Endothelial cell of umbilical vein (primary cell): ENCODE results near the gene HTT. TPM values are rescaled to one million over a fixed set of nuclear protein-coding genes. Genes with fewer than 3 reads are reported as not detected.

Source experiments
- BruUV-seq: library from RNA; stranded (reverse); fragments of 400-500 nt; replicated peaks from 2 replicates; lab custom pipeline; 2021; lab: Mats Ljungman, UMichigan
- CTCF ChIA-PET: fragments of 300-600, 350-600 bp; sonication (Branson Sonifier 250); formaldehyde crosslinking; loops from one replicate; lab custom pipeline; 2021; ENCODE audit warnings: antibody characterized with exemption, inconsistent platforms; lab: Charles Lee
- POLR2A ChIA-PET: fragments of 300-600, 350-600 bp; sonication (Branson Sonifier 250); formaldehyde crosslinking; loops from one replicate; lab custom pipeline; 2021; ENCODE audit warnings: antibody characterized with exemption, inconsistent platforms; lab: Charles Lee
- DNase-seq: peaks from one replicate; pipeline ENCODE4 v3.0.0-alpha.2; 2011; ENCODE audit warnings: low read depth, low spot score
- FAIRE-seq: peaks from 2 replicates; lab custom pipeline; 2011; peaks lifted over from hg19 to GRCh38; lab: Jason Lieb, UNC
- H2AFZ ChIP-seq: 2 replicates; pipeline ENCODE4 v1.6.0; 2012; ENCODE audit warnings: low read depth, low read length, control low read depth, inconsistent platforms
- H3K27ac ChIP-seq: 2 replicates; pipeline ENCODE4 v1.5.1; 2011; ENCODE audit warnings: low read depth, mild to moderate bottlenecking, control low read depth, low read length, moderate library complexity; ENCODE audit not compliant: insufficient read depth
- H3K27me3 ChIP-seq, 2 experiments: 2 replicates each; pipeline versions ENCODE4 v1.6.0 to v1.6.1; 2011; ENCODE audit warnings: low read length in 2 of 2, mixed read lengths in 1 of 2; ENCODE audit not compliant: control insufficient read depth in 2 of 2, insufficient read depth in 2 of 2
- H3K36me3 ChIP-seq, 2 experiments: 2 replicates in 1 of 2; 3 replicates in 1 of 2; pipeline ENCODE4 v1.5.1; 2011; ENCODE audit warnings: low read length in 2 of 2, mild to moderate bottlenecking in 1 of 2, moderate library complexity in 1 of 2; ENCODE audit not compliant: control insufficient read depth in 2 of 2, insufficient read depth in 2 of 2; ENCODE audit errors: extremely low read depth in 1 of 2
- H3K4me1 ChIP-seq: 3 replicates; pipeline ENCODE4 v1.5.1; 2011; ENCODE audit warnings: mild to moderate bottlenecking, low read length; ENCODE audit not compliant: control insufficient read depth, insufficient read depth; ENCODE audit errors: extremely low read depth
- H3K4me2 ChIP-seq: 2 replicates; pipeline ENCODE4 v1.6.1; 2011; ENCODE audit warnings: low read length, control low read depth, mixed read lengths; ENCODE audit not compliant: insufficient read depth
- H3K4me3 ChIP-seq, 3 experiments: fragments of 200-600 bp in 1 of 3; sonication (generic), shearing (Covaris generic) in 1 of 3; replicated peaks in 1 of 3; 2 replicates each; pipeline ENCODE4 v1.5.1; 2011 to 2016; ENCODE audit warnings: control low read depth in 3 of 3, low read length in 3 of 3, mild to moderate bottlenecking in 2 of 3, inconsistent platforms in 1 of 3, low read depth in 1 of 3, moderate library complexity in 1 of 3; ENCODE audit not compliant: insufficient read depth in 1 of 3
- H3K79me2 ChIP-seq: 2 replicates; pipeline ENCODE4 v1.6.0; 2012; ENCODE audit warnings: low read length, inconsistent platforms; ENCODE audit not compliant: control insufficient read depth, insufficient read depth
- H3K9ac ChIP-seq: replicated peaks from 2 replicates; pipeline ENCODE3; 2011; ENCODE audit warnings: low read length, control low read depth; ENCODE audit not compliant: insufficient read depth; ENCODE audit errors: extremely low read depth
- H3K9me1 ChIP-seq: replicated peaks from 3 replicates; pipeline ENCODE4 v1.6.0; 2011; ENCODE audit warnings: mild to moderate bottlenecking, low read length; ENCODE audit not compliant: control insufficient read depth, insufficient read depth; ENCODE audit errors: extremely low read depth
- H3K9me3 ChIP-seq: replicated peaks from 2 replicates; pipeline ENCODE4 v1.5.1; 2012; ENCODE audit warnings: low read length, inconsistent platforms; ENCODE audit not compliant: control insufficient read depth, insufficient read depth
- H4K20me1 ChIP-seq: replicated peaks from 2 replicates; pipeline ENCODE3; 2011; ENCODE audit warnings: mild to moderate bottlenecking, low read length; ENCODE audit not compliant: control insufficient read depth, insufficient read depth; ENCODE audit errors: extremely low read depth
- CTCF ChIP-seq, 2 donors: IDR thresholded peaks; 1 replicate in 1 of 2; 2 replicates in 1 of 2; pipeline ENCODE4 v1.5.1; 2011; ENCODE audit warnings: low read length in 2 of 2, mild to moderate bottlenecking in 2 of 2, moderate library complexity in 2 of 2, control low read depth in 1 of 2, inconsistent platforms in 1 of 2, low read depth in 1 of 2; ENCODE audit not compliant: insufficient read depth in 1 of 2; ENCODE audit errors: extremely low read depth in 1 of 2
- EZH2 ChIP-seq: IDR thresholded peaks from 2 replicates; pipeline ENCODE4 v1.6.1; 2012; ENCODE audit warnings: borderline replicate concordance, low read depth, mild to moderate bottlenecking, moderate library complexity, low read length, inconsistent platforms; ENCODE audit not compliant: severe bottlenecking
- FOS ChIP-seq: IDR thresholded peaks from 2 replicates; pipeline ENCODE4 v1.6.1; 2011; ENCODE audit warnings: mild to moderate bottlenecking, low read length, moderate library complexity, borderline replicate concordance; ENCODE audit not compliant: insufficient read depth
- GATA2 ChIP-seq: IDR thresholded peaks from 2 replicates; pipeline ENCODE4 v1.7.0; 2011; ENCODE audit warnings: low read depth, mild to moderate bottlenecking, moderate library complexity, mixed read lengths, low read length; ENCODE audit not compliant: insufficient read length, insufficient read depth
- JUN ChIP-seq: IDR thresholded peaks from 2 replicates; pipeline ENCODE4 v1.6.1; 2011; ENCODE audit warnings: borderline replicate concordance, low read depth; ENCODE audit not compliant: insufficient read length, insufficient read depth
- MYC ChIP-seq: IDR thresholded peaks from one replicate; pipeline ENCODE4 v1.6.1; 2011; ENCODE audit warnings: mild to moderate bottlenecking, low read depth, low read length
- POLR2A ChIP-seq: IDR thresholded peaks from 2 replicates; pipeline ENCODE4 v1.6.1; 2012; ENCODE audit warnings: low read depth, mild to moderate bottlenecking, control low read depth, low read length
- POLR2AphosphoS5 ChIP-seq: IDR thresholded peaks from 2 replicates; pipeline ENCODE4 v1.6.1; 2012; ENCODE audit warnings: low read depth, mild to moderate bottlenecking, control low read depth, low read length, moderate library complexity; ENCODE audit not compliant: insufficient read depth
- dilution Hi-C: fragments of 300-500 bp; cut with MboI; formaldehyde crosslinking; loops from one replicate; pipeline ENCODE4 v1.15.0; 2019; ENCODE audit warnings: low sequenced_read_pairs; ENCODE audit not compliant: extremely low pct_ligation_motif_present
- intact Hi-C: fragments of 100-400 bp; cut with micrococcal nuclease; formaldehyde crosslinking; loops from one replicate; pipeline ENCODE4 v1.10.0; 2022
- polyA plus RNA-seq, 4 experiments: library from polyadenylated mRNA; depleted of rRNA in 3 of 4; stranded (reverse) in 3 of 4; unstranded in 1 of 4; fragments of >200 nt; gene quantifications; 2 replicates each; pipeline versions ENCODE4 v1.2.1 to v1.2.3, GENCODE V29; 2011 to 2012; ENCODE audit warnings: missing spikeins in 1 of 4
- total RNA-seq: library from RNA; stranded (reverse); gene quantifications from 2 replicates; pipeline ENCODE4 v1.2.3, GENCODE V29; 2021

HTT gene
- total and polyA plus RNA-seq, 2 donors (not counting 3 experiments of a cell fraction or from before 2014, with no cell fraction given): 15.7 to 61.2 TPM

GRCh38 chr4:3177426-3177825, 102.9 kb downstream of the HTT start:
- H3K27ac ChIP-seq: no peak overlapping the region
- H3K27me3 ChIP-seq: no peaks in the 10 kb centered on the region
- POLR2A ChIA-PET: no interaction called here
- H3K4me3 ChIP-seq: no peak overlapping the region
- no peak overlapping the region for H2AFZ ChIP-seq
- no peaks in the 10 kb centered on the region for H3K9me1 ChIP-seq
- H3K4me2 ChIP-seq: no peak overlapping the region
- TF ChIP-seq EZH2: no peak
- no peak for TF ChIP-seq JUN
- TF ChIP-seq POLR2A: no peak
- TF ChIP-seq CTCF (IDR thresholded peaks at IDR 0.05; ENCODE audit: extremely low read depth in 1 of 2, insufficient read depth in 1 of 2, low read depth in 1 of 2, low read length in 2 of 2): no peak
- TF ChIP-seq POLR2AphosphoS5: no peak
- TF ChIP-seq GATA2: no peak
- TF ChIP-seq MYC: no peak
- no peak for TF ChIP-seq FOS
- H3K79me2 ChIP-seq: no peaks in the 10 kb centered on the region
- CTCF ChIA-PET: interaction anchor here (1.8 kb wide), 1 partner anchor 70 kb away, joined by 5 read pairs; no protein-coding TSS in a partner anchor
- H3K4me1 ChIP-seq: no peaks in the 10 kb centered on the region
- H3K36me3 ChIP-seq: peaks cover 12 to 23% of the 10 kb centered on the region in 2 experiments
- H3K9me3 ChIP-seq: no peaks in the 10 kb centered on the region
- intact Hi-C loops: no loop called here
- dilution Hi-C loops: no loop called here
- BruUV-seq: no TSS peak
- no peak overlapping the region for H3K9ac ChIP-seq
- no peak for DNase-seq
- no peak for FAIRE-seq
- H4K20me1 ChIP-seq: no peaks in the 10 kb centered on the region
